ENCODE results near the gene ECI1. TPM values are rescaled to one million over a fixed set of nuclear protein-coding genes. Genes with fewer than 3 reads are reported as not detected.
A peak's percentile ranks its signal among the peaks of the same experiment; 100 is the strongest.
"Not testable (repeated sequence)": the region's sequence is repeated elsewhere in the genome, so short reads cannot be mapped to it uniquely, and the experiment has no call there.

Gene ECI1
- total RNA-seq, 4 donors from 2014 or later, result 60.2 to 114 (median 95.6) TPM

- no peak overlapping the region for H3K27ac ChIP-seq
- no peak overlapping the region for H3K4me3 ChIP-seq
- DNase-seq, result no peak
- TF ChIP-seq CTCF (IDR thresholded peaks at IDR 0.05), result no peak
- TF ChIP-seq POLR2A (IDR thresholded peaks at IDR 0.05), result no peak
- H3K4me1 ChIP-seq, result peaks cover 0 to under 1% (median 0%) of the 10 kb centered on the region in 4 donors
- no peaks in the 10 kb centered on the region for H3K9me3 ChIP-seq
- peaks cover 0 to 92% (median 0%) of the 10 kb centered on the region in 3 donors for H3K36me3 ChIP-seq
- H3K27me3 ChIP-seq, result no peaks in the 10 kb centered on the region
These were observed 8.9 kb upstream of the ECI1 start for GRCh38 chr16:2260250-2260649.

GRCh38 chr16:2258530-2258929 lies 7.1 kb upstream of the ECI1 start:
- peaks cover 0 to 100% (median 0%) of the 10 kb centered on the region in 3 donors for H3K36me3 ChIP-seq
- not testable (repeated sequence) for H3K27me3 ChIP-seq, H3K9me3 ChIP-seq, DNase-seq, H3K27ac ChIP-seq, H3K4me3 ChIP-seq, H3K4me1 ChIP-seq

- Histone ChIP-seq H3K36me3 (peaks cover 0 to 100% (median 0%) of the 10 kb centered on the region in 3 donors), H3K27ac (no peak overlapping the region), H3K9me3 (no peaks in the 10 kb centered on the region), H3K4me1 (no peaks in the 10 kb centered on the region), H3K27me3 (no peaks in the 10 kb centered on the region), H3K4me3 (no peak overlapping the region)
- TF ChIP-seq POLR2A (IDR thresholded peaks at IDR 0.05) (no peak), CTCF (IDR thresholded peaks at IDR 0.05) (no peak)
- no peak for DNase-seq
These were observed 6.3 kb upstream of the ECI1 start for GRCh38 chr16:2257726-2258125.

GRCh38 chr16:2256531-2257140 lies 5.2 kb upstream of the ECI1 start:
- no peak for TF ChIP-seq POLR2A (IDR thresholded peaks at IDR 0.05)
- TF ChIP-seq CTCF (IDR thresholded peaks at IDR 0.05), result no peak
- no peak overlapping the region for H3K27ac ChIP-seq
- no peak overlapping the region for H3K4me3 ChIP-seq
- H3K36me3 ChIP-seq, result peaks cover 0 to 90% (median 0%) of the 10 kb centered on the region in 3 donors
- H3K4me1 ChIP-seq, result peaks cover 0 to 7% (median 5%) of the 10 kb centered on the region in 4 donors
- H3K9me3 ChIP-seq, result no peaks in the 10 kb centered on the region
- H3K27me3 ChIP-seq, result no peaks in the 10 kb centered on the region
- DNase-seq, result no peak

- Histone ChIP-seq H3K36me3 (peaks cover 0 to 67% (median 0%) of the 10 kb centered on the region in 3 donors), H3K27ac (peak overlapping the region in 1 of 4 donors; percentile 90), H3K4me3 (no peak overlapping the region), H3K4me1 (peaks cover 0 to 17% (median 11%) of the 10 kb centered on the region in 4 donors), H3K27me3 (no peaks in the 10 kb centered on the region), H3K9me3 (no peaks in the 10 kb centered on the region)
- DNase-seq, result peak in 1 of 3 donors; percentile 49
- TF ChIP-seq POLR2A (IDR thresholded peaks at IDR 0.05) (no peak), CTCF (IDR thresholded peaks at IDR 0.05) (no peak)
These were observed 1.9 kb upstream of the ECI1 start for GRCh38 chr16:2253293-2253692.

- peak overlapping the region in 3 of 4 donors; percentile 88 to 92 (median 90) for H3K27ac ChIP-seq
- H3K9me3 ChIP-seq, result no peaks in the 10 kb centered on the region
- H3K27me3 ChIP-seq, result no peaks in the 10 kb centered on the region
- no peak overlapping the region for H3K4me3 ChIP-seq
- peaks cover 0 to 62% (median 0%) of the 10 kb centered on the region in 3 donors for H3K36me3 ChIP-seq
- H3K4me1 ChIP-seq, result peaks cover 0 to 17% (median 11%) of the 10 kb centered on the region in 4 donors
- TF ChIP-seq CTCF (IDR thresholded peaks at IDR 0.05) (no peak), POLR2A (IDR thresholded peaks at IDR 0.05) (no peak)
- DNase-seq, result peak in 1 of 3 donors; percentile 22
These were observed 1.4 kb upstream of the ECI1 start for GRCh38 chr16:2252806-2253148.
